Mesothelial cell of epicardium (in vitro differentiated cells): ENCODE measurements around the gene ABHD4. TPM values are rescaled to one million over a fixed set of nuclear protein-coding genes. Genes with fewer than 3 reads are reported as not detected.

Source experiments
- DNase-seq, 2 experiments: peaks; one replicate each; pipeline ENCODE4 v3.0.0; 2021; ENCODE audit warnings: low spot score in 2 of 2; ENCODE audit not compliant: unreplicated experiment in 2 of 2
- H3K27ac Mint-ChIP-seq: 2 replicates; pipeline ENCODE4 v1.8.0; 2021; ENCODE audit warnings: mixed read lengths
- H3K27me3 Mint-ChIP-seq: 2 replicates; pipeline ENCODE4 v1.8.0; 2021; ENCODE audit warnings: low read depth, mixed read lengths
- H3K36me3 Mint-ChIP-seq: 2 replicates; pipeline ENCODE4 v1.8.0; 2021; ENCODE audit warnings: mixed read lengths
- H3K4me1 Mint-ChIP-seq: 2 replicates; pipeline ENCODE4 v1.8.0; 2021; ENCODE audit warnings: mixed read lengths
- H3K4me3 Mint-ChIP-seq: 2 replicates; pipeline ENCODE4 v1.8.0; 2021; ENCODE audit warnings: mild to moderate bottlenecking, moderate library complexity, mixed read lengths
- H3K9me3 Mint-ChIP-seq: 2 replicates; pipeline ENCODE4 v1.8.0; 2021; ENCODE audit warnings: mixed read lengths
- total RNA-seq: library from RNA; stranded (reverse); gene quantifications from 3 replicates; pipeline ENCODE4 v1.2.1, GENCODE V29; 2021
- TF ChIP-seq, protein P1 (sequence below): fragments of 200-600 bp; sonication (generic); IDR thresholded peaks from one replicate; pipeline ENCODE4 v1.5.0; 2021; ENCODE audit warnings: antibody characterized with exemption; ENCODE audit not compliant: unreplicated experiment

The ABHD4 gene
- total RNA-seq, 1 donor from 2014 or later = 28.2 TPM

- Mint-ChIP-seq H3K27ac (no peak overlapping the region), H3K9me3 (no peaks in the 10 kb centered on the region), H3K4me3 (no peak overlapping the region), H3K4me1 (no peaks in the 10 kb centered on the region), H3K36me3 (no peaks in the 10 kb centered on the region), H3K27me3 (no peaks in the 10 kb centered on the region)
- DNase-seq = no peak
- TF ChIP-seq, protein P1, sequence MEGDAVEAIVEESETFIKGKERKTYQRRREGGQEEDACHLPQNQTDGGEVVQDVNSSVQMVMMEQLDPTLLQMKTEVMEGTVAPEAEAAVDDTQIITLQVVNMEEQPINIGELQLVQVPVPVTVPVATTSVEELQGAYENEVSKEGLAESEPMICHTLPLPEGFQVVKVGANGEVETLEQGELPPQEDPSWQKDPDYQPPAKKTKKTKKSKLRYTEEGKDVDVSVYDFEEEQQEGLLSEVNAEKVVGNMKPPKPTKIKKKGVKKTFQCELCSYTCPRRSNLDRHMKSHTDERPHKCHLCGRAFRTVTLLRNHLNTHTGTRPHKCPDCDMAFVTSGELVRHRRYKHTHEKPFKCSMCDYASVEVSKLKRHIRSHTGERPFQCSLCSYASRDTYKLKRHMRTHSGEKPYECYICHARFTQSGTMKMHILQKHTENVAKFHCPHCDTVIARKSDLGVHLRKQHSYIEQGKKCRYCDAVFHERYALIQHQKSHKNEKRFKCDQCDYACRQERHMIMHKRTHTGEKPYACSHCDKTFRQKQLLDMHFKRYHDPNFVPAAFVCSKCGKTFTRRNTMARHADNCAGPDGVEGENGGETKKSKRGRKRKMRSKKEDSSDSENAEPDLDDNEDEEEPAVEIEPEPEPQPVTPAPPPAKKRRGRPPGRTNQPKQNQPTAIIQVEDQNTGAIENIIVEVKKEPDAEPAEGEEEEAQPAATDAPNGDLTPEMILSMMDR = no peak
Measured at GRCh38 chr14:22650046-22650739, 52.1 kb downstream of the ABHD4 start.

- Mint-ChIP-seq H3K27ac (no peak overlapping the region), H3K36me3 (no peaks in the 10 kb centered on the region), H3K4me1 (no peaks in the 10 kb centered on the region), H3K4me3 (no peak overlapping the region), H3K9me3 (no peaks in the 10 kb centered on the region), H3K27me3 (no peaks in the 10 kb centered on the region)
- TF ChIP-seq, protein P1 = no peak
- DNase-seq = no peak
Measured at GRCh38 chr14:22650960-22651521, 52.9 kb downstream of the ABHD4 start.

GRCh38 chr14:22651586-22651985 lies 53.5 kb downstream of the ABHD4 start:
- H3K4me1 Mint-ChIP-seq = no peaks in the 10 kb centered on the region

DNA sequence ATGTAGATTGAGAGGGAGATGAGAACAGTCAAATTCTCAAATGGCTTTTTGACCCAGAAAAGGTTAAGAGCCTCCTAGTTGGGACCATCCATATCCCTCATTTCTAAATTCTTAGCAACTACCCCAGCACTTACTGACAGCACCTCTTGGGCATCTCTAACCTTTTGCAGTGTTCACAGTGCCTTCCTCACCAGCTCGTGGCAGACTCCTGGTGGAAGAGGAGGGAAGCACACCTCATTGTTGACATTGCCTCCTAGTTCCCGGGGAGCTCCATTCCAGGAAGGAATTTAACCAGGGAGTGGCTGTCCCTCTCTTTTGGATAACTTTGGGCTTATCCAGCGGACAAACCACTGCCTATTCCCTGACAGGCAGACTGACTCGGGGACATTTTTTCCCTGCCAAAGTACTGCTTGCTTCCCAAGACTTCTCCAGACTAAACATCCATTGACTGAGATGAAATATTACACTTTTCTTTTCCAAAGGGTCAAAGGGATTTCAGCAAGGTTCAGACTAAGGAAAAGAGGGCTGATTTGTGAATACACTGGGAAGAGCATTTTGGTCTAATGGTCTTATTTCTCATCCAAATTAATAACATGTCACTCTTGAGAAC lies 55.0 kb downstream of the ABHD4 start:
- Mint-ChIP-seq H3K36me3 (no peaks in the 10 kb centered on the region), H3K27ac (no peak overlapping the region), H3K4me3 (no peak overlapping the region), H3K4me1 (no peaks in the 10 kb centered on the region), H3K27me3 (no peaks in the 10 kb centered on the region), H3K9me3 (no peaks in the 10 kb centered on the region)
- peak in 1 of 2 experiments; percentile 68 for DNase-seq
- TF ChIP-seq, protein P1 = peak; percentile 78

More at GRCh38 chr14:22651586-22651985, 53.5 kb downstream of the ABHD4 start:
- H3K27me3 Mint-ChIP-seq = no peaks in the 10 kb centered on the region
- TF ChIP-seq, protein P1 = no peak
- H3K36me3 Mint-ChIP-seq = no peaks in the 10 kb centered on the region
- no peaks in the 10 kb centered on the region for H3K9me3 Mint-ChIP-seq
- H3K27ac Mint-ChIP-seq = no peak overlapping the region
- no peak for DNase-seq
- H3K4me3 Mint-ChIP-seq = no peak overlapping the region

DNA sequence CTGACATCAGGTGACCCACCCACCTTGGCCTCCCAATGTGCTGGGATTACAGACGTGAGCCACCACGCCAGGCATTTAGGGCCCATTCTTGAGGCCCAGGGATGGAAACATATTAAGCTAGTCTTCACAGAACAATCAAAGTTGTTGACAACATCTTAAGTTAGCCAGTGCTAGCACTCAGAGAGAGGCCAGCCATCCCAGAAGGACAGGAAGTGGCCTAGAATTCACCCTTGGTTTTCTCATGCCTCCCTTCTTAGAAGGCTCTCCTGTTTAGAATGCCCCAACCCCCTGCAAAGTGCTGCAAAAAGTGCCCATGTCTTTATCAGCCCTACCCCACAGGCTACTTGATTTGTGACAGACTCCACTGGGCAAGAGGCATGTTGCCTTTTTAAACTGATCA lies 58.1 kb downstream of the ABHD4 start:
- Mint-ChIP-seq H3K27ac (no peak overlapping the region), H3K36me3 (no peaks in the 10 kb centered on the region), H3K27me3 (no peaks in the 10 kb centered on the region), H3K9me3 (no peaks in the 10 kb centered on the region), H3K4me1 (no peaks in the 10 kb centered on the region), H3K4me3 (no peak overlapping the region)
- TF ChIP-seq, protein P1 = no peak
- DNase-seq = no peak
